ENCODE data around the gene DNAI7. TPM values are rescaled to one million over a fixed set of nuclear protein-coding genes. Genes with fewer than 3 reads are reported as not detected.

Gene DNAI7
- total RNA-seq, 1 donor from 2014 or later, result not detected

- Mint-ChIP-seq H3K36me3 (ENCODE audit: low read depth) (no peaks in the 10 kb centered on the region), H3K27ac (ENCODE audit: unreplicated experiment) (no peak overlapping the region), H3K27me3 (ENCODE audit: low read depth) (no peaks in the 10 kb centered on the region), H3K9me3 (ENCODE audit: low read depth) (no peaks in the 10 kb centered on the region), H3K4me3 (ENCODE audit: unreplicated experiment) (no peak overlapping the region), H3K4me1 (ENCODE audit: low read depth) (peaks cover 28% of the 10 kb centered on the region)
- DNase-seq (ENCODE audit: low spot score), result no peak
- no peak for TF ChIP-seq CTCF (IDR thresholded peaks at IDR 0.05)
Observed at GRCh38 chr12:25186038-25186787, 8.7 kb downstream of the DNAI7 start.

GRCh38 chr12:25184132-25184531 is 10.8 kb downstream of the DNAI7 start:
- TF ChIP-seq CTCF (IDR thresholded peaks at IDR 0.05), result no peak
- peaks cover 24% of the 10 kb centered on the region for H3K4me1 Mint-ChIP-seq (ENCODE audit: low read depth)
- DNase-seq (ENCODE audit: low spot score), result no peak
- no peaks in the 10 kb centered on the region for H3K27me3 Mint-ChIP-seq (ENCODE audit: low read depth)
- H3K27ac Mint-ChIP-seq (ENCODE audit: unreplicated experiment), result no peak overlapping the region
- H3K9me3 Mint-ChIP-seq (ENCODE audit: low read depth), result peaks cover 10% of the 10 kb centered on the region
- no peaks in the 10 kb centered on the region for H3K36me3 Mint-ChIP-seq (ENCODE audit: low read depth)
- no peak overlapping the region for H3K4me3 Mint-ChIP-seq (ENCODE audit: unreplicated experiment)

GRCh38 chr12:25182765-25183164 is 12.2 kb downstream of the DNAI7 start:
- Mint-ChIP-seq H3K4me3 (ENCODE audit: unreplicated experiment) (no peak overlapping the region), H3K27me3 (ENCODE audit: low read depth) (no peaks in the 10 kb centered on the region), H3K36me3 (ENCODE audit: low read depth) (no peaks in the 10 kb centered on the region), H3K4me1 (ENCODE audit: low read depth) (peaks cover 12% of the 10 kb centered on the region), H3K27ac (ENCODE audit: unreplicated experiment) (no peak overlapping the region), H3K9me3 (ENCODE audit: low read depth) (peaks cover 10% of the 10 kb centered on the region)
- DNase-seq (ENCODE audit: low spot score), result no peak
- TF ChIP-seq CTCF (IDR thresholded peaks at IDR 0.05), result no peak

- no peaks in the 10 kb centered on the region for H3K36me3 Mint-ChIP-seq (ENCODE audit: low read depth)
- no peak for DNase-seq (ENCODE audit: low spot score)
- H3K4me3 Mint-ChIP-seq (ENCODE audit: unreplicated experiment), result no peak overlapping the region
- no peaks in the 10 kb centered on the region for H3K9me3 Mint-ChIP-seq (ENCODE audit: low read depth)
- no peaks in the 10 kb centered on the region for H3K4me1 Mint-ChIP-seq (ENCODE audit: low read depth)
- no peak for TF ChIP-seq CTCF (IDR thresholded peaks at IDR 0.05)
- no peak overlapping the region for H3K27ac Mint-ChIP-seq (ENCODE audit: unreplicated experiment)
- H3K27me3 Mint-ChIP-seq (ENCODE audit: low read depth), result peaks cover 3% of the 10 kb centered on the region
Observed at GRCh38 chr12:25162866-25163265, 32.1 kb downstream of the DNAI7 start.

GRCh38 chr12:25156061-25156460 is 38.9 kb downstream of the DNAI7 start:
- Mint-ChIP-seq H3K4me3 (ENCODE audit: unreplicated experiment) (no peak overlapping the region), H3K4me1 (ENCODE audit: low read depth) (peaks cover 13% of the 10 kb centered on the region), H3K9me3 (ENCODE audit: low read depth) (no peaks in the 10 kb centered on the region), H3K36me3 (ENCODE audit: low read depth) (no peaks in the 10 kb centered on the region), H3K27me3 (ENCODE audit: low read depth) (peaks cover 3% of the 10 kb centered on the region), H3K27ac (ENCODE audit: unreplicated experiment) (no peak overlapping the region)
- TF ChIP-seq CTCF (IDR thresholded peaks at IDR 0.05), result no peak
- DNase-seq (ENCODE audit: low spot score), result no peak
